ENCODE measurements around the gene HDAC4. TPM values are rescaled to one million over a fixed set of nuclear protein-coding genes. Genes with fewer than 3 reads are reported as not detected.
"Not testable (repeated sequence)": the region's sequence is repeated elsewhere in the genome, so short reads cannot be mapped to it uniquely, and the experiment has no call there.

The HDAC4 gene
- total RNA-seq, 1 experiment from 2014 or later, result 21.8 TPM

- Mint-ChIP-seq H3K27me3 (ENCODE audit: insufficient read depth, unreplicated experiment) (no peaks in the 10 kb centered on the region), H3K27ac (ENCODE audit: low read depth, unreplicated experiment) (no peak overlapping the region), H3K4me3 (ENCODE audit: unreplicated experiment) (no peak overlapping the region), H3K9me3 (ENCODE audit: unreplicated experiment) (no peaks in the 10 kb centered on the region), H3K4me1 (ENCODE audit: insufficient read depth, unreplicated experiment) (no peaks in the 10 kb centered on the region), H3K36me3 (ENCODE audit: insufficient read depth, unreplicated experiment) (no peaks in the 10 kb centered on the region)
- intact Hi-C loops (cut with micrococcal nuclease), result loop anchor here (10.0 kb wide), 1 partner anchor 956 kb away; no protein-coding TSS in a partner anchor
- ChIA-PET CTCF (no interaction called here), POLR2A (no interaction called here)
- no peak for DNase-seq (ENCODE audit: unreplicated experiment)
- TF ChIP-seq CTCF (IDR thresholded peaks at IDR 0.05; ENCODE audit: unreplicated experiment), result no peak
- no TSS peak for BruUV-seq (replicated peaks)
Measured at GRCh38 chr2:239038773-239039478, 361.9 kb downstream of the HDAC4 start.

GRCh38 chr2:239038284-239038683 is 362.5 kb downstream of the HDAC4 start:
- H3K4me1 Mint-ChIP-seq (ENCODE audit: insufficient read depth, unreplicated experiment); BruUV-seq (replicated peaks); H3K27me3 Mint-ChIP-seq (ENCODE audit: insufficient read depth, unreplicated experiment); H3K27ac Mint-ChIP-seq (ENCODE audit: low read depth, unreplicated experiment); H3K4me3 Mint-ChIP-seq (ENCODE audit: unreplicated experiment); CTCF ChIA-PET; POLR2A ChIA-PET; H3K36me3 Mint-ChIP-seq (ENCODE audit: insufficient read depth, unreplicated experiment); H3K9me3 Mint-ChIP-seq (ENCODE audit: unreplicated experiment); DNase-seq (ENCODE audit: unreplicated experiment): not testable (repeated sequence)
- intact Hi-C loops (cut with micrococcal nuclease), result loop anchor here (10.0 kb wide), 1 partner anchor 957 kb away; no protein-coding TSS in a partner anchor

- peaks cover 6% of the 10 kb centered on the region for H3K27me3 Mint-ChIP-seq (ENCODE audit: insufficient read depth, unreplicated experiment)
- H3K27ac Mint-ChIP-seq (ENCODE audit: low read depth, unreplicated experiment), result no peak overlapping the region
- H3K36me3 Mint-ChIP-seq (ENCODE audit: insufficient read depth, unreplicated experiment), result no peaks in the 10 kb centered on the region
- H3K4me3 Mint-ChIP-seq (ENCODE audit: unreplicated experiment), result no peak overlapping the region
- DNase-seq (ENCODE audit: unreplicated experiment), result no peak
- intact Hi-C loops (cut with micrococcal nuclease), result loop anchor here (10.0 kb wide), 1 partner anchor 957 kb away; no protein-coding TSS in a partner anchor
- TF ChIP-seq CTCF (IDR thresholded peaks at IDR 0.05; ENCODE audit: unreplicated experiment), result no peak
- H3K9me3 Mint-ChIP-seq (ENCODE audit: unreplicated experiment), result no peaks in the 10 kb centered on the region
- no peaks in the 10 kb centered on the region for H3K4me1 Mint-ChIP-seq (ENCODE audit: insufficient read depth, unreplicated experiment)
- ChIA-PET CTCF (no interaction called here), POLR2A (no interaction called here)
- no TSS peak for BruUV-seq (replicated peaks)
Measured at GRCh38 chr2:239037559-239037910, 363.3 kb downstream of the HDAC4 start.

- CTCF ChIA-PET, result no interaction called here
- no TSS peak for BruUV-seq (replicated peaks)
- intact Hi-C loops (cut with micrococcal nuclease), result loop anchor here (10.0 kb wide), 1 partner anchor 958 kb away; no protein-coding TSS in a partner anchor
- Mint-ChIP-seq H3K36me3 (ENCODE audit: insufficient read depth, unreplicated experiment) (no peaks in the 10 kb centered on the region), H3K9me3 (ENCODE audit: unreplicated experiment) (no peaks in the 10 kb centered on the region), H3K27ac (ENCODE audit: low read depth, unreplicated experiment) (no peak overlapping the region), H3K4me1 (ENCODE audit: insufficient read depth, unreplicated experiment) (no peaks in the 10 kb centered on the region), H3K27me3 (ENCODE audit: insufficient read depth, unreplicated experiment) (peaks cover 12% of the 10 kb centered on the region), H3K4me3 (ENCODE audit: unreplicated experiment) (no peak overlapping the region)
- no peak for TF ChIP-seq CTCF (IDR thresholded peaks at IDR 0.05; ENCODE audit: unreplicated experiment)
- DNase-seq (ENCODE audit: unreplicated experiment), result no peak
- POLR2A ChIA-PET, result no interaction called here
Measured at GRCh38 chr2:239036819-239037558, 363.8 kb downstream of the HDAC4 start.
